GM13976 (cell line): Measurements from ENCODE around the gene ANKRD13C.
"Not testable (repeated sequence)": the region's sequence is repeated elsewhere in the genome, so short reads cannot be mapped to it uniquely, and the experiment has no call there.

Source experiments
- DNase-seq: peaks from one replicate; pipeline ENCODE4 v3.0.0; 2012; ENCODE audit warnings: low spot score
- CTCF ChIP-seq: IDR thresholded peaks from 2 replicates; pipeline ENCODE4 v1.5.1; 2012; ENCODE audit warnings: borderline replicate concordance, mild to moderate bottlenecking; ENCODE audit not compliant: insufficient read depth; ENCODE audit errors: extremely low read depth, missing control alignments, control extremely low read depth
- in situ Hi-C: fragments of 300-500 bp; cut with MboI; formaldehyde crosslinking; loops from one replicate; pipeline ENCODE4 v1.12.0; 2022; ENCODE audit warnings: low sequenced_read_pairs, mixed read lengths, inconsistent platforms; ENCODE audit not compliant: unreplicated experiment

Gene ANKRD13C

GRCh38 chr1:70348399-70349165 lies 5.9 kb downstream of the ANKRD13C start:
- TF ChIP-seq CTCF: no peak
- DNase-seq: no peak
- in situ Hi-C loops: no loop called here

GRCh38 chr1:70339644-70340043 lies 14.9 kb downstream of the ANKRD13C start:
- DNase-seq, in situ Hi-C loops: not testable (repeated sequence)

GRCh38 chr1:70336050-70336449 lies 18.5 kb downstream of the ANKRD13C start:
- in situ Hi-C loops: no loop called here
- no peak for DNase-seq
- no peak for TF ChIP-seq CTCF

- no peak for DNase-seq
- no peak for TF ChIP-seq CTCF
- in situ Hi-C loops: no loop called here
Observed at GRCh38 chr1:70334436-70334835, 20.1 kb downstream of the ANKRD13C start.

- DNase-seq: no peak
- in situ Hi-C loops: no loop called here
- TF ChIP-seq CTCF: no peak
Observed at GRCh38 chr1:70333245-70333644, 21.3 kb downstream of the ANKRD13C start.

- no peak for DNase-seq
- in situ Hi-C loops: no loop called here
- no peak for TF ChIP-seq CTCF
Observed at GRCh38 chr1:70331962-70332361, 22.6 kb downstream of the ANKRD13C start.

GRCh38 chr1:70327306-70328076 lies 27.0 kb downstream of the ANKRD13C start:
- TF ChIP-seq CTCF: no peak
- no peak for DNase-seq
- in situ Hi-C loops: no loop called here
